Measurements from ENCODE around the gene GALNT16. TPM values are rescaled to one million over a fixed set of nuclear protein-coding genes. Genes with fewer than 3 reads are reported as not detected.
A peak's percentile ranks its signal among the peaks of the same experiment; 100 is the strongest.

Gene GALNT16
- polyA plus RNA-seq, 1 experiment, result 1.3 TPM

GRCh38 chr14:69323266-69323998, 63.5 kb downstream of the GALNT16 start:
- DNase-seq (ENCODE audit: low read depth, low spot score), result no peak
- Histone ChIP-seq H3K9me3 (ENCODE audit: control insufficient read depth, insufficient read depth, low read length) (no peaks in the 10 kb centered on the region; the same call in 1 of the 2 replicates), H3K27ac (ENCODE audit: low read depth, low read length) (no peak overlapping the region), H3K27me3 (ENCODE audit: control insufficient read depth, insufficient read depth, low read length) (peaks cover 12% of the 10 kb centered on the region), H3K4me3 (ENCODE audit: low read depth, low read length) (no peak overlapping the region)
- TF ChIP-seq, protein P1, sequence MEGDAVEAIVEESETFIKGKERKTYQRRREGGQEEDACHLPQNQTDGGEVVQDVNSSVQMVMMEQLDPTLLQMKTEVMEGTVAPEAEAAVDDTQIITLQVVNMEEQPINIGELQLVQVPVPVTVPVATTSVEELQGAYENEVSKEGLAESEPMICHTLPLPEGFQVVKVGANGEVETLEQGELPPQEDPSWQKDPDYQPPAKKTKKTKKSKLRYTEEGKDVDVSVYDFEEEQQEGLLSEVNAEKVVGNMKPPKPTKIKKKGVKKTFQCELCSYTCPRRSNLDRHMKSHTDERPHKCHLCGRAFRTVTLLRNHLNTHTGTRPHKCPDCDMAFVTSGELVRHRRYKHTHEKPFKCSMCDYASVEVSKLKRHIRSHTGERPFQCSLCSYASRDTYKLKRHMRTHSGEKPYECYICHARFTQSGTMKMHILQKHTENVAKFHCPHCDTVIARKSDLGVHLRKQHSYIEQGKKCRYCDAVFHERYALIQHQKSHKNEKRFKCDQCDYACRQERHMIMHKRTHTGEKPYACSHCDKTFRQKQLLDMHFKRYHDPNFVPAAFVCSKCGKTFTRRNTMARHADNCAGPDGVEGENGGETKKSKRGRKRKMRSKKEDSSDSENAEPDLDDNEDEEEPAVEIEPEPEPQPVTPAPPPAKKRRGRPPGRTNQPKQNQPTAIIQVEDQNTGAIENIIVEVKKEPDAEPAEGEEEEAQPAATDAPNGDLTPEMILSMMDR (IDR thresholded peaks at IDR 0.05; ENCODE audit: low read depth, low read length), result no peak
- ChIA-PET CTCF (no interaction called here), POLR2A (no interaction called here)

GRCh38 chr14:69323999-69324282, 64.0 kb downstream of the GALNT16 start:
- Histone ChIP-seq H3K4me3 (ENCODE audit: low read depth, low read length) (no peak overlapping the region), H3K27me3 (ENCODE audit: control insufficient read depth, insufficient read depth, low read length) (peaks cover 15% of the 10 kb centered on the region), H3K9me3 (ENCODE audit: control insufficient read depth, insufficient read depth, low read length) (no peaks in the 10 kb centered on the region; the same call in 1 of the 2 replicates), H3K27ac (ENCODE audit: low read depth, low read length) (no peak overlapping the region)
- POLR2A ChIA-PET, result no interaction called here
- no peak for DNase-seq (ENCODE audit: low read depth, low spot score)
- CTCF ChIA-PET, result no interaction called here
- TF ChIP-seq, protein P1 (IDR thresholded peaks at IDR 0.05; ENCODE audit: low read depth, low read length), result no peak

GRCh38 chr14:69324341-69324931, 64.5 kb downstream of the GALNT16 start:
- POLR2A ChIA-PET, result no interaction called here

GRCh38 chr14:69325086-69325485, 65.1 kb downstream of the GALNT16 start:
- TF ChIP-seq, protein P1 (IDR thresholded peaks at IDR 0.05; ENCODE audit: low read depth, low read length), result no peak
- H3K4me3 ChIP-seq (ENCODE audit: low read depth, low read length), result no peak overlapping the region
- H3K27me3 ChIP-seq (ENCODE audit: control insufficient read depth, insufficient read depth, low read length), result peaks cover 15% of the 10 kb centered on the region
- CTCF ChIA-PET, result no interaction called here
- H3K9me3 ChIP-seq (ENCODE audit: control insufficient read depth, insufficient read depth, low read length), result no peaks in the 10 kb centered on the region; the same call in 1 of the 2 replicates
- H3K27ac ChIP-seq (ENCODE audit: low read depth, low read length), result no peak overlapping the region
- no peak for DNase-seq (ENCODE audit: low read depth, low spot score)
- POLR2A ChIA-PET, result no interaction called here

More at GRCh38 chr14:69324341-69324931, 64.5 kb downstream of the GALNT16 start:
- H3K27ac ChIP-seq (ENCODE audit: low read depth, low read length), result no peak overlapping the region
- no peak for DNase-seq (ENCODE audit: low read depth, low spot score)
- TF ChIP-seq, protein P1 (IDR thresholded peaks at IDR 0.05; ENCODE audit: low read depth, low read length), result no peak
- H3K27me3 ChIP-seq (ENCODE audit: control insufficient read depth, insufficient read depth, low read length), result peaks cover 15% of the 10 kb centered on the region
- no peak overlapping the region for H3K4me3 ChIP-seq (ENCODE audit: low read depth, low read length)
- no peaks in the 10 kb centered on the region; the same call in 1 of the 2 replicates for H3K9me3 ChIP-seq (ENCODE audit: control insufficient read depth, insufficient read depth, low read length)
- CTCF ChIA-PET, result no interaction called here

DNA sequence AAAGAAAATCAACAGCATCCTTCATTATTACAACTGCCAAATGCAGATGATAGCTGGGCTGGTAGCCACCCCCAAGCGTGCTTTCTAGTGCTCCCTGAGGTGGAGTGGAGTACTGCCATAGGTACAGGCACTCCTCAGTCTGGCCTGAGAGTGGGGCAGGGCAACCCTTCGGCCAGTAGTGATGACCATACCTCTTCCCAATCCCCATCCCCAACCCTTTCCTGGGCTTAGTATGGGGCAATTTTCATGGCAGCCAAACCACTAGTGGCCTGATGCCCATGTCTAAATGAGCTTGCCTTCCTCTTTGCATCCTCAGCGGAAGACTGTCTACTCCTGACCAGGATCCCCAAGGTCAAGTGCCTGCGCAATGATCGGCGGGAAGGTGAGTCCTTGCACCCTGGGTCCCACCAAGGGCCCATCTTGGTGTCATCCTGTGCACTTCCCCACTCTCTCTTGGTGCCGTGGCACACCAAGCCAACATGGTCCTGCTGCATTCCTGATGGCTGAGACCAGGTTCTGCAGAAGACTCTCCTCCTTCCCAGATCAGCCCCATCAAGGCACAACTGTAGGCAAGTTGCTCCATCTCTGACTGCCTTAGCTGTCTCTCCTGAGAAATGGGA, 65.8 kb downstream of the GALNT16 start:
- Histone ChIP-seq H3K27me3 (ENCODE audit: control insufficient read depth, insufficient read depth, low read length) (peaks cover 15% of the 10 kb centered on the region), H3K9me3 (ENCODE audit: control insufficient read depth, insufficient read depth, low read length) (no peaks in the 10 kb centered on the region; the same call in 1 of the 2 replicates), H3K4me3 (ENCODE audit: low read depth, low read length) (no peak overlapping the region), H3K27ac (ENCODE audit: low read depth, low read length) (no peak overlapping the region)
- no peak for DNase-seq (ENCODE audit: low read depth, low spot score)
- ChIA-PET CTCF (no interaction called here), POLR2A (no interaction called here)
- TF ChIP-seq, protein P1 (IDR thresholded peaks at IDR 0.05; ENCODE audit: low read depth, low read length), result peak; percentile 14; the same call in 1 of the 2 replicates

All from AG04450 (cell line).